Panc1 (cell line): ENCODE data around the gene AGPAT3. TPM values are rescaled to one million over a fixed set of nuclear protein-coding genes. Genes with fewer than 3 reads are reported as not detected.

Source experiments
- ATAC-seq: fragments of 200-7000 bp; cut with Tn5 transposase; 2 replicates; pipeline ENCODE4 v1.9.1; 2020; ENCODE audit warnings: mild to moderate bottlenecking, moderate library complexity
- BruUV-seq: library from RNA; stranded (reverse); fragments of 400-500 nt; replicated peaks from 2 replicates; lab custom pipeline; 2021; lab: Mats Ljungman, UMichigan
- CTCF ChIA-PET: fragments of 300-600 bp; sonication (Branson Sonifier 250); formaldehyde crosslinking; loops from one replicate; lab custom pipeline; 2022; ENCODE audit warnings: antibody characterized with exemption; lab: Charles Lee
- POLR2A ChIA-PET: fragments of 300-600 bp; sonication (Branson Sonifier 250); formaldehyde crosslinking; loops from one replicate; lab custom pipeline; 2022; ENCODE audit warnings: antibody characterized with exemption; lab: Charles Lee
- DNase-seq: peaks from one replicate; pipeline ENCODE4 v3.0.0-alpha.2; 2010; ENCODE audit warnings: low read depth, low spot score
- H3K27ac ChIP-seq: 2 replicates; pipeline ENCODE4 v1.5.1; 2011; ENCODE audit warnings: mild to moderate bottlenecking, low read length, inconsistent platforms
- H3K27me3 ChIP-seq: fragments of 200-500 bp; sonication (Bioruptor generic); 2 replicates; pipeline ENCODE4 v1.6.0; 2014; ENCODE audit warnings: low read length, inconsistent platforms; ENCODE audit not compliant: control insufficient read depth, insufficient read depth
- H3K36me3 ChIP-seq: fragments of 200-500 bp; sonication (Bioruptor generic); 2 replicates; pipeline ENCODE4 v1.5.1; 2014; ENCODE audit warnings: inconsistent platforms, mild to moderate bottlenecking, low read length, moderate library complexity; ENCODE audit not compliant: control insufficient read depth, insufficient read depth
- H3K4me1 ChIP-seq: 2 replicates; pipeline ENCODE4 v1.5.1; 2011; ENCODE audit warnings: inconsistent platforms, mild to moderate bottlenecking, low read length, moderate library complexity; ENCODE audit not compliant: control insufficient read depth, insufficient read depth
- H3K4me3 ChIP-seq, 2 experiments: 2 replicates each; pipeline ENCODE4 v1.5.1; 2011 to 2012; ENCODE audit warnings: low read depth in 2 of 2, low read length in 2 of 2, mild to moderate bottlenecking in 2 of 2, inconsistent platforms in 1 of 2, moderate library complexity in 1 of 2
- H3K9me3 ChIP-seq: fragments of 200-500 bp; sonication (Bioruptor generic); 2 replicates; pipeline ENCODE4 v1.5.1; 2014; ENCODE audit warnings: low read depth, mild to moderate bottlenecking, inconsistent platforms, low read length, moderate library complexity; ENCODE audit not compliant: control insufficient read depth, insufficient read depth
- POLR2AphosphoS5 ChIP-seq: IDR thresholded peaks from 2 replicates; pipeline ENCODE4 v1.6.1; 2012; ENCODE audit warnings: mild to moderate bottlenecking, low read depth, low read length, moderate library complexity
- SIN3A ChIP-seq: IDR thresholded peaks from 2 replicates; pipeline ENCODE4 v1.6.1; 2012; ENCODE audit warnings: low read depth, mild to moderate bottlenecking, low read length, moderate library complexity, borderline replicate concordance; ENCODE audit not compliant: insufficient read depth
- TCF7L2 ChIP-seq: IDR thresholded peaks from 2 replicates; pipeline ENCODE4 v1.6.1; 2011; ENCODE audit warnings: mild to moderate bottlenecking, low read depth, low read length, inconsistent platforms
- in situ Hi-C: cut with HindIII; loops from 2 replicates; pipeline ENCODE4 v1.10.0; 2016; ENCODE audit warnings: low sequenced_read_pairs, low pct_unique_long_range_greater_than_20kb
- intact Hi-C: fragments of 100-400 bp; cut with micrococcal nuclease; formaldehyde crosslinking; loops from one replicate; pipeline ENCODE4 v1.10.0; 2022; ENCODE audit not compliant: unreplicated experiment
- total RNA-seq: library from RNA; stranded (reverse); gene quantifications from one replicate; pipeline ENCODE4 v1.2.1, GENCODE V29; 2021; ENCODE audit not compliant: unreplicated experiment
- TF ChIP-seq, protein P1 (sequence below): fragments of 450-650 bp; IDR thresholded peaks from 2 replicates; pipeline ENCODE4 v1.5.1; 2017; ENCODE audit warnings: mild to moderate bottlenecking
- TF ChIP-seq, protein P2 (sequence below), 2 experiments: IDR thresholded peaks; 2 replicates each; pipeline ENCODE4 v1.6.1; 2011 to 2012; ENCODE audit warnings: low read depth in 2 of 2, control low read depth in 1 of 2, low read length in 1 of 2, mild to moderate bottlenecking in 1 of 2, moderate library complexity in 1 of 2; ENCODE audit not compliant: insufficient read depth in 1 of 2

The AGPAT3 gene
- total RNA-seq, 1 experiment from 2014 or later = 40.1 TPM

DNA sequence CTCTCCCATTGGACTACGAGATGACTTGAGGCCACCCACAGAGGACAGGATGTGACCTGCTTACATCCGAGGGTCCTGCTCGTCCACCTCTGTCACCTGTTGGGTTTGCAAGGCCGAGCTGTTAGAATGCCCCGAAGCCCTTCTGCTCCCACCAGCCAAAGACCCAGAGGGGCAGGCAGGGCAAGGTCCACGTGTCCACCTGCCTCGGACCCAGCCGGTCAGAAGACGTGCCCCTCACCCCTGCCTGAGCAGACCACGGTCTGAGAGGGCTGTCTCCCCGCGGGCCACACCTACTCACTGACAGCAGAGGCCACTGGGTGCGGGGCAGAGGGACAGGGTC, 116.8 kb downstream of the AGPAT3 start:
- ChIA-PET CTCF (no interaction called here), POLR2A (no interaction called here)
- ATAC-seq (no peak), DNase-seq (no peak)
- no peaks in the 10 kb centered on the region for H3K36me3 ChIP-seq
- intact Hi-C loops = no loop called here
- no peak overlapping the region for H3K4me3 ChIP-seq
- TF ChIP-seq, protein P1, sequence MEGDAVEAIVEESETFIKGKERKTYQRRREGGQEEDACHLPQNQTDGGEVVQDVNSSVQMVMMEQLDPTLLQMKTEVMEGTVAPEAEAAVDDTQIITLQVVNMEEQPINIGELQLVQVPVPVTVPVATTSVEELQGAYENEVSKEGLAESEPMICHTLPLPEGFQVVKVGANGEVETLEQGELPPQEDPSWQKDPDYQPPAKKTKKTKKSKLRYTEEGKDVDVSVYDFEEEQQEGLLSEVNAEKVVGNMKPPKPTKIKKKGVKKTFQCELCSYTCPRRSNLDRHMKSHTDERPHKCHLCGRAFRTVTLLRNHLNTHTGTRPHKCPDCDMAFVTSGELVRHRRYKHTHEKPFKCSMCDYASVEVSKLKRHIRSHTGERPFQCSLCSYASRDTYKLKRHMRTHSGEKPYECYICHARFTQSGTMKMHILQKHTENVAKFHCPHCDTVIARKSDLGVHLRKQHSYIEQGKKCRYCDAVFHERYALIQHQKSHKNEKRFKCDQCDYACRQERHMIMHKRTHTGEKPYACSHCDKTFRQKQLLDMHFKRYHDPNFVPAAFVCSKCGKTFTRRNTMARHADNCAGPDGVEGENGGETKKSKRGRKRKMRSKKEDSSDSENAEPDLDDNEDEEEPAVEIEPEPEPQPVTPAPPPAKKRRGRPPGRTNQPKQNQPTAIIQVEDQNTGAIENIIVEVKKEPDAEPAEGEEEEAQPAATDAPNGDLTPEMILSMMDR = no peak
- TF ChIP-seq SIN3A (no peak), TCF7L2 (no peak), POLR2AphosphoS5 (no peak)
- TF ChIP-seq, protein P2, sequence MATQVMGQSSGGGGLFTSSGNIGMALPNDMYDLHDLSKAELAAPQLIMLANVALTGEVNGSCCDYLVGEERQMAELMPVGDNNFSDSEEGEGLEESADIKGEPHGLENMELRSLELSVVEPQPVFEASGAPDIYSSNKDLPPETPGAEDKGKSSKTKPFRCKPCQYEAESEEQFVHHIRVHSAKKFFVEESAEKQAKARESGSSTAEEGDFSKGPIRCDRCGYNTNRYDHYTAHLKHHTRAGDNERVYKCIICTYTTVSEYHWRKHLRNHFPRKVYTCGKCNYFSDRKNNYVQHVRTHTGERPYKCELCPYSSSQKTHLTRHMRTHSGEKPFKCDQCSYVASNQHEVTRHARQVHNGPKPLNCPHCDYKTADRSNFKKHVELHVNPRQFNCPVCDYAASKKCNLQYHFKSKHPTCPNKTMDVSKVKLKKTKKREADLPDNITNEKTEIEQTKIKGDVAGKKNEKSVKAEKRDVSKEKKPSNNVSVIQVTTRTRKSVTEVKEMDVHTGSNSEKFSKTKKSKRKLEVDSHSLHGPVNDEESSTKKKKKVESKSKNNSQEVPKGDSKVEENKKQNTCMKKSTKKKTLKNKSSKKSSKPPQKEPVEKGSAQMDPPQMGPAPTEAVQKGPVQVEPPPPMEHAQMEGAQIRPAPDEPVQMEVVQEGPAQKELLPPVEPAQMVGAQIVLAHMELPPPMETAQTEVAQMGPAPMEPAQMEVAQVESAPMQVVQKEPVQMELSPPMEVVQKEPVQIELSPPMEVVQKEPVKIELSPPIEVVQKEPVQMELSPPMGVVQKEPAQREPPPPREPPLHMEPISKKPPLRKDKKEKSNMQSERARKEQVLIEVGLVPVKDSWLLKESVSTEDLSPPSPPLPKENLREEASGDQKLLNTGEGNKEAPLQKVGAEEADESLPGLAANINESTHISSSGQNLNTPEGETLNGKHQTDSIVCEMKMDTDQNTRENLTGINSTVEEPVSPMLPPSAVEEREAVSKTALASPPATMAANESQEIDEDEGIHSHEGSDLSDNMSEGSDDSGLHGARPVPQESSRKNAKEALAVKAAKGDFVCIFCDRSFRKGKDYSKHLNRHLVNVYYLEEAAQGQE (IDR thresholded peaks at IDR 0.05; ENCODE audit: insufficient read depth in 1 of 2, low read depth in 2 of 2, low read length in 1 of 2) = no peak
- no TSS peak for BruUV-seq
- in situ Hi-C loops = no loop called here
- H3K27me3 ChIP-seq = no peaks in the 10 kb centered on the region
- no peaks in the 10 kb centered on the region for H3K4me1 ChIP-seq
- H3K27ac ChIP-seq = no peak overlapping the region
- H3K9me3 ChIP-seq = no peaks in the 10 kb centered on the region

DNA sequence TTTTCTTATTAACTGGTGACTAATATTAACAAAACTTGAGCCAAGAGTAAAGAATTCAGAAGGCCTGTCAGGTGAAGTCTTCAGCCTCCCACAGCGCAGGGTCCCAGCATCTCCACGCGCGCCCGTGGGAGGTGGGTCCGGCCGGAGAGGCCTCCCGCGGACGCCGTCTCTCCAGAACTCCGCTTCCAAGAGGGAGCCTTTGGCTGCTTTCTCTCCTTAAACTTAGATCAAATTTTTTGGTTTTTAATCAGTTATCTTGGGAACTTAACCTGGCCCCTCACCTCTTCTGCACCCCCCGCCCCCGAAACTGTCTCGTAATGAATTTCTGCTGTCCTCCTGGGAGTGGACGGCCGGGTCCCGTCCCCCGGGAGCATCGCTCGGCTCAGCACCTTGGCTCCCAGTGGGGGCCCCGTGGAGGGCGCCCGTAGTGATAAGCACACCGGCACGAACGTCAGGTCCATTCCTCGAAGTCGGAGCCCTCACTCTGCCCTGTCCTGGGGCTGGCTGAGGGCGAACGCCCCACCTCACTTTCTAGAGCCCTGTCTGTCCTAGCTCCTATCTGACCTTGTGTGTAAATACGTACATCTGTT, 117.6 kb downstream of the AGPAT3 start:
- POLR2A ChIA-PET = no interaction called here
- ATAC-seq (no peak), DNase-seq (no peak)
- Histone ChIP-seq H3K36me3 (no peaks in the 10 kb centered on the region), H3K4me1 (no peaks in the 10 kb centered on the region), H3K4me3 (no peak overlapping the region), H3K27me3 (no peaks in the 10 kb centered on the region), H3K9me3 (no peaks in the 10 kb centered on the region), H3K27ac (no peak overlapping the region)
- in situ Hi-C loops = no loop called here
- CTCF ChIA-PET = interaction anchor here (0.6 kb wide), 1 partner anchor 97 kb away, joined by 6 read pairs; no protein-coding TSS in a partner anchor
- intact Hi-C loops = no loop called here
- TF ChIP-seq POLR2AphosphoS5 = no peak
- no peak for TF ChIP-seq SIN3A
- TF ChIP-seq, protein P1 = no peak
- BruUV-seq = no TSS peak
